Keratinocyte (primary cell): ENCODE measurements around the gene ITPR2.

Source experiments
- CTCF ChIP-seq, 3 experiments: IDR thresholded peaks in 1 of 3; conservative IDR thresholded peaks in 1 of 3; optimal IDR thresholded peaks in 1 of 3; 2 replicates in 2 of 3; 3 replicates in 1 of 3; pipeline versions ENCODE3 to v1.5.1; 2011; ENCODE audit warnings: low read length in 3 of 3, mild to moderate bottlenecking in 3 of 3, moderate library complexity in 2 of 3, control low read depth in 1 of 3, inconsistent platforms in 1 of 3; ENCODE audit not compliant: insufficient read depth in 2 of 3; ENCODE audit errors: extremely low read depth in 1 of 3
- EZH2 ChIP-seq: IDR thresholded peaks from one replicate; pipeline ENCODE4 v1.6.1; 2012; ENCODE audit warnings: inconsistent platforms, mild to moderate bottlenecking, low read length, moderate library complexity

GRCh38 chr12:26786491-26786864, 46.5 kb downstream of the ITPR2 start:
- no peak for TF ChIP-seq CTCF (optimal IDR thresholded peaks at IDR 0.05 in 1 of 3, IDR thresholded peaks at IDR 0.05 in 1 of 3, conservative IDR thresholded peaks at IDR 0.05 in 1 of 3; ENCODE audit: extremely low read depth in 1 of 3, insufficient read depth in 2 of 3, low read length in 3 of 3)
- TF ChIP-seq EZH2, result no peak
